ENCODE measurements around the gene CDKN2AIP. TPM values are rescaled to one million over a fixed set of nuclear protein-coding genes. Genes with fewer than 3 reads are reported as not detected.

CDKN2AIP gene
- total RNA-seq, 2 experiments from 2014 or later: 31.2 to 36.3 TPM

DNA sequence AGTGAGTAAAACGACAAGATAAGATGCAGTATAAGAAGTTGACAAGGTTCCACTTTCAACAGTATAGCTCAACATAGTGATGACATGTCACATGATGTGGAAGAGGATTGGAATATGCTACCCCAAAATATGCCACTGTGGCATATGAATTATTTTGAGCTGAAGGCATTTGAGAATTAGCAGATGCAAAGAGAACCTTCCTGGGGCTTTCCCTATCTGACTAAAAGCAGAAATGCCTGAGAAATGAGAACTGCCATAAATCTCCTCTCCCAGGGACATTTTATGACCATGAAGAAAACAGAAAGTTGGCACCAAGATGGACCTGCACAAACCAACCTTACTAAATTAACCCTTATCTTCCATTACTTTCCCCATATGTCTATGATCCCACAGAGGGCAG, 24.8 kb downstream of the CDKN2AIP start:
- no peak overlapping the region for H2AFZ ChIP-seq (ENCODE audit: low read length)
- no peaks in the 10 kb centered on the region for H3K36me3 ChIP-seq (ENCODE audit: insufficient read depth, low read length)
- no peak for DNase-seq (ENCODE audit: low spot score)
- no peaks in the 10 kb centered on the region for H4K20me1 ChIP-seq (ENCODE audit: insufficient read depth, low read length)
- no peak overlapping the region for H3K4me2 ChIP-seq (ENCODE audit: low read length)
- no peak overlapping the region for H3K4me3 ChIP-seq (ENCODE audit: low read depth, low read length, poor library complexity, severe bottlenecking)
- BruUV-seq (replicated peaks): no TSS peak
- H3K9me3 ChIP-seq (ENCODE audit: low read length): 0 out of 2 replicates have a peak, but pooled peaks cover 11% of the 10 kb centered on the region
- TF ChIP-seq, protein P1, sequence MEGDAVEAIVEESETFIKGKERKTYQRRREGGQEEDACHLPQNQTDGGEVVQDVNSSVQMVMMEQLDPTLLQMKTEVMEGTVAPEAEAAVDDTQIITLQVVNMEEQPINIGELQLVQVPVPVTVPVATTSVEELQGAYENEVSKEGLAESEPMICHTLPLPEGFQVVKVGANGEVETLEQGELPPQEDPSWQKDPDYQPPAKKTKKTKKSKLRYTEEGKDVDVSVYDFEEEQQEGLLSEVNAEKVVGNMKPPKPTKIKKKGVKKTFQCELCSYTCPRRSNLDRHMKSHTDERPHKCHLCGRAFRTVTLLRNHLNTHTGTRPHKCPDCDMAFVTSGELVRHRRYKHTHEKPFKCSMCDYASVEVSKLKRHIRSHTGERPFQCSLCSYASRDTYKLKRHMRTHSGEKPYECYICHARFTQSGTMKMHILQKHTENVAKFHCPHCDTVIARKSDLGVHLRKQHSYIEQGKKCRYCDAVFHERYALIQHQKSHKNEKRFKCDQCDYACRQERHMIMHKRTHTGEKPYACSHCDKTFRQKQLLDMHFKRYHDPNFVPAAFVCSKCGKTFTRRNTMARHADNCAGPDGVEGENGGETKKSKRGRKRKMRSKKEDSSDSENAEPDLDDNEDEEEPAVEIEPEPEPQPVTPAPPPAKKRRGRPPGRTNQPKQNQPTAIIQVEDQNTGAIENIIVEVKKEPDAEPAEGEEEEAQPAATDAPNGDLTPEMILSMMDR (conservative IDR thresholded peaks at IDR 0.05; ENCODE audit: low read length): no peak
- no peak for TF ChIP-seq EZH2phosphoT487 (IDR thresholded peaks at IDR 0.05; ENCODE audit: borderline replicate concordance, low read depth, low read length)
- H3K27ac ChIP-seq (ENCODE audit: low read depth, low read length, poor library complexity, severe bottlenecking): no peak overlapping the region
- no peaks in the 10 kb centered on the region for H3K9me2 ChIP-seq (ENCODE audit: insufficient read depth, low read length)
- no peaks in the 10 kb centered on the region for H3K4me1 ChIP-seq (ENCODE audit: insufficient read depth, low read length, poor library complexity, severe bottlenecking)
- ChIA-PET POLR2A (interaction anchor here (1.0 kb wide), 1 partner anchor 190 kb away, joined by 3 read pairs; the partner anchor contains the start of gene TRAPPC11), CTCF (ENCODE audit: unreplicated experiment) (interaction anchor here (0.9 kb wide), 1 partner anchor 14 kb away, joined by 3 read pairs; no protein-coding TSS in a partner anchor)
- intact Hi-C loops (cut with micrococcal nuclease; ENCODE audit: unreplicated experiment): no loop called here
- H3K79me2 ChIP-seq (ENCODE audit: insufficient read depth, low read depth, low read length): no peaks in the 10 kb centered on the region

DNA sequence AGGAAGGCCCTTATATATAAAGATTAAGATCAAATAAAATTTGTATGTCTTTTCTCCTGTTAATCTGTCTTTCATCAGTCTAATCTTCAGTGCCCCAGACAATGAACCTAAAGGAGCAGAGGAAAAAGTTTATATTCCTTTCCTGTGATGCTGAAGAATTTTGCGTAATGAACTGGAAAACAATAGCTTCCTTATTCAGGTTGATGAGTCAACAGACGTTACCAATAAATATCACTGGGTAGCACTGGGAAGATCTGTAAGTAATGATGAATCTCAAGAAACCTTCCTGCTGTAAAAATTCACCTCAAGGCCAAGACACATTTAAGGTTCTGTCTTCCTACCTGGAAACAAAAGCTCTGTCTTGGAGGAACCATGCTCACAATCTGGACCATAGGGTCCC, 25.5 kb downstream of the CDKN2AIP start:
- H3K4me2 ChIP-seq (ENCODE audit: low read length): no peak overlapping the region
- DNase-seq (ENCODE audit: low spot score): no peak
- no TSS peak for BruUV-seq (replicated peaks)
- no peak overlapping the region for H3K4me3 ChIP-seq (ENCODE audit: low read depth, low read length, poor library complexity, severe bottlenecking)
- POLR2A ChIA-PET: interaction anchor here (0.6 to 1.0 kb wide), 2 partner anchors 190 to 1948 kb away, joined by 3 read pairs; partner anchors contain the start of gene TRAPPC11
- CTCF ChIA-PET (ENCODE audit: unreplicated experiment): no interaction called here
- H3K9me2 ChIP-seq (ENCODE audit: insufficient read depth, low read length): no peaks in the 10 kb centered on the region
- no peak for TF ChIP-seq EZH2phosphoT487 (IDR thresholded peaks at IDR 0.05; ENCODE audit: borderline replicate concordance, low read depth, low read length)
- TF ChIP-seq, protein P1 (conservative IDR thresholded peaks at IDR 0.05; ENCODE audit: low read length): no peak
- H3K9me3 ChIP-seq (ENCODE audit: low read length): 0 out of 2 replicates have a peak, but pooled peaks cover 11% of the 10 kb centered on the region
- no peaks in the 10 kb centered on the region for H4K20me1 ChIP-seq (ENCODE audit: insufficient read depth, low read length)
- intact Hi-C loops (cut with micrococcal nuclease; ENCODE audit: unreplicated experiment): loop anchor here (5.0 to 10.0 kb wide), 2 partner anchors 152 to 695 kb away; no protein-coding TSS in a partner anchor
- H2AFZ ChIP-seq (ENCODE audit: low read length): no peak overlapping the region
- no peak overlapping the region for H3K27ac ChIP-seq (ENCODE audit: low read depth, low read length, poor library complexity, severe bottlenecking)
- H3K4me1 ChIP-seq (ENCODE audit: insufficient read depth, low read length, poor library complexity, severe bottlenecking): no peaks in the 10 kb centered on the region
- H3K79me2 ChIP-seq (ENCODE audit: insufficient read depth, low read depth, low read length): no peaks in the 10 kb centered on the region
- H3K36me3 ChIP-seq (ENCODE audit: insufficient read depth, low read length): no peaks in the 10 kb centered on the region

GRCh38 chr4:183470821-183471220, 26.4 kb downstream of the CDKN2AIP start:
- ChIA-PET POLR2A (no interaction called here), CTCF (ENCODE audit: unreplicated experiment) (no interaction called here)
- intact Hi-C loops (cut with micrococcal nuclease; ENCODE audit: unreplicated experiment): loop anchor here (5.0 to 10.0 kb wide), 2 partner anchors 151 to 694 kb away; no protein-coding TSS in a partner anchor
- Histone ChIP-seq H3K4me3 (ENCODE audit: low read depth, low read length, poor library complexity, severe bottlenecking) (no peak overlapping the region), H2AFZ (ENCODE audit: low read length) (no peak overlapping the region), H3K36me3 (ENCODE audit: insufficient read depth, low read length) (no peaks in the 10 kb centered on the region), H3K9me3 (ENCODE audit: low read length) (0 out of 2 replicates have a peak, but pooled peaks cover 11% of the 10 kb centered on the region), H3K9me2 (ENCODE audit: insufficient read depth, low read length) (no peaks in the 10 kb centered on the region), H3K79me2 (ENCODE audit: insufficient read depth, low read depth, low read length) (no peaks in the 10 kb centered on the region), H3K4me2 (ENCODE audit: low read length) (no peak overlapping the region), H3K4me1 (ENCODE audit: insufficient read depth, low read length, poor library complexity, severe bottlenecking) (no peaks in the 10 kb centered on the region), H4K20me1 (ENCODE audit: insufficient read depth, low read length) (no peaks in the 10 kb centered on the region), H3K27ac (ENCODE audit: low read depth, low read length, poor library complexity, severe bottlenecking) (no peak overlapping the region)
- DNase-seq (ENCODE audit: low spot score): no peak
- no TSS peak for BruUV-seq (replicated peaks)
- TF ChIP-seq EZH2phosphoT487 (IDR thresholded peaks at IDR 0.05; ENCODE audit: borderline replicate concordance, low read depth, low read length): no peak
- TF ChIP-seq, protein P1 (conservative IDR thresholded peaks at IDR 0.05; ENCODE audit: low read length): no peak
